K562 (cell line): ENCODE measurements around the gene SENP7.

Source experiments
- BACH1 ChIP-seq: fragments of 200-800 bp; sonication (Bioruptor generic); IDR thresholded peaks from 2 replicates; pipeline ENCODE4 v1.6.1; 2016; ENCODE audit warnings: missing genetic modification characterization, missing compliant biosample characterization
- CTCF ChIP-seq, 3 experiments: IDR thresholded peaks in 2 of 3; conservative IDR thresholded peaks in 1 of 3; 2 replicates each; pipeline ENCODE4 v1.5.1; 2011 to 2012; ENCODE audit warnings: low read length in 3 of 3, mild to moderate bottlenecking in 3 of 3, control low read depth in 2 of 3, improper control_type of control experiment in 1 of 3, inconsistent platforms in 1 of 3, low read depth in 1 of 3, mixed read lengths in 1 of 3, moderate library complexity in 1 of 3; ENCODE audit not compliant: insufficient read depth in 2 of 3
- EP300 ChIP-seq: IDR thresholded peaks from 2 replicates; pipeline ENCODE4 v1.6.1; 2012; ENCODE audit warnings: low read length, improper control_type of control experiment
- EZH2 ChIP-seq: IDR thresholded peaks from 2 replicates; pipeline ENCODE4 v1.6.1; 2012; ENCODE audit warnings: low read depth, mild to moderate bottlenecking, inconsistent platforms, low read length, borderline replicate concordance
- FOXK1 ChIP-seq: sonication (generic); formaldehyde crosslinking; IDR thresholded peaks from 2 replicates; pipeline ENCODE4 v1.8.0; 2022; ENCODE audit warnings: missing genetic modification reagents, mild to moderate bottlenecking, borderline replicate concordance
- SETDB1 ChIP-seq: IDR thresholded peaks from one replicate; pipeline ENCODE4 v1.6.1; 2012; ENCODE audit warnings: low read length, control low read depth, inconsistent platforms
- ZBTB1 ChIP-seq: sonication (generic); formaldehyde crosslinking; IDR thresholded peaks from 2 replicates; pipeline ENCODE4 v1.8.1; 2023; ENCODE audit warnings: missing genetic modification reagents, low read depth, mild to moderate bottlenecking, borderline replicate concordance
- ZNF764 ChIP-seq: fragments of 250-450 bp; sonication (Bioruptor Pico); IDR thresholded peaks from 2 replicates; pipeline ENCODE4 v1.4.0; 2020; ENCODE audit warnings: low read depth, mild to moderate bottlenecking, moderate library complexity
- TF ChIP-seq, protein P1 (sequence below), 2 experiments: fragments of 450-650 bp in 1 of 2; sonication (generic) in 1 of 2; formaldehyde crosslinking; conservative IDR thresholded peaks; 2 replicates each; pipeline versions ENCODE4 v1.4.0 to v1.8.1; 2020 to 2022; ENCODE audit warnings: mild to moderate bottlenecking in 1 of 2, missing genetic modification reagents in 1 of 2
- TF ChIP-seq, protein P2 (sequence below): fragments of 200-800 bp; sonication (Bioruptor generic); IDR thresholded peaks from 2 replicates; pipeline ENCODE4 v1.6.1; 2016; ENCODE audit warnings: missing genetic modification characterization, missing compliant biosample characterization

- TF ChIP-seq EZH2 = no peak
- no peak for TF ChIP-seq ZNF764
- no peak for TF ChIP-seq ZBTB1 (CRISPR knock-in tag)
- no peak for TF ChIP-seq FOXK1 (CRISPR knock-in tag)
- TF ChIP-seq CTCF (IDR thresholded peaks at IDR 0.05 in 2 of 3, conservative IDR thresholded peaks at IDR 0.05 in 1 of 3; ENCODE audit: insufficient read depth in 2 of 3, low read depth in 1 of 3, low read length in 3 of 3) = no peak
- peak; percentile 73; the same call in 1 of the 2 replicates for TF ChIP-seq BACH1
- TF ChIP-seq EP300 = peak; percentile 97
- TF ChIP-seq, protein P1, sequence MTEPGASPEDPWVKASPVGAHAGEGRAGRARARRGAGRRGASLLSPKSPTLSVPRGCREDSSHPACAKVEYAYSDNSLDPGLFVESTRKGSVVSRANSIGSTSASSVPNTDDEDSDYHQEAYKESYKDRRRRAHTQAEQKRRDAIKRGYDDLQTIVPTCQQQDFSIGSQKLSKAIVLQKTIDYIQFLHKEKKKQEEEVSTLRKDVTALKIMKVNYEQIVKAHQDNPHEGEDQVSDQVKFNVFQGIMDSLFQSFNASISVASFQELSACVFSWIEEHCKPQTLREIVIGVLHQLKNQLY (CRISPR knock-in tag; conservative IDR thresholded peaks at IDR 0.05) = no peak
- TF ChIP-seq, protein P2, sequence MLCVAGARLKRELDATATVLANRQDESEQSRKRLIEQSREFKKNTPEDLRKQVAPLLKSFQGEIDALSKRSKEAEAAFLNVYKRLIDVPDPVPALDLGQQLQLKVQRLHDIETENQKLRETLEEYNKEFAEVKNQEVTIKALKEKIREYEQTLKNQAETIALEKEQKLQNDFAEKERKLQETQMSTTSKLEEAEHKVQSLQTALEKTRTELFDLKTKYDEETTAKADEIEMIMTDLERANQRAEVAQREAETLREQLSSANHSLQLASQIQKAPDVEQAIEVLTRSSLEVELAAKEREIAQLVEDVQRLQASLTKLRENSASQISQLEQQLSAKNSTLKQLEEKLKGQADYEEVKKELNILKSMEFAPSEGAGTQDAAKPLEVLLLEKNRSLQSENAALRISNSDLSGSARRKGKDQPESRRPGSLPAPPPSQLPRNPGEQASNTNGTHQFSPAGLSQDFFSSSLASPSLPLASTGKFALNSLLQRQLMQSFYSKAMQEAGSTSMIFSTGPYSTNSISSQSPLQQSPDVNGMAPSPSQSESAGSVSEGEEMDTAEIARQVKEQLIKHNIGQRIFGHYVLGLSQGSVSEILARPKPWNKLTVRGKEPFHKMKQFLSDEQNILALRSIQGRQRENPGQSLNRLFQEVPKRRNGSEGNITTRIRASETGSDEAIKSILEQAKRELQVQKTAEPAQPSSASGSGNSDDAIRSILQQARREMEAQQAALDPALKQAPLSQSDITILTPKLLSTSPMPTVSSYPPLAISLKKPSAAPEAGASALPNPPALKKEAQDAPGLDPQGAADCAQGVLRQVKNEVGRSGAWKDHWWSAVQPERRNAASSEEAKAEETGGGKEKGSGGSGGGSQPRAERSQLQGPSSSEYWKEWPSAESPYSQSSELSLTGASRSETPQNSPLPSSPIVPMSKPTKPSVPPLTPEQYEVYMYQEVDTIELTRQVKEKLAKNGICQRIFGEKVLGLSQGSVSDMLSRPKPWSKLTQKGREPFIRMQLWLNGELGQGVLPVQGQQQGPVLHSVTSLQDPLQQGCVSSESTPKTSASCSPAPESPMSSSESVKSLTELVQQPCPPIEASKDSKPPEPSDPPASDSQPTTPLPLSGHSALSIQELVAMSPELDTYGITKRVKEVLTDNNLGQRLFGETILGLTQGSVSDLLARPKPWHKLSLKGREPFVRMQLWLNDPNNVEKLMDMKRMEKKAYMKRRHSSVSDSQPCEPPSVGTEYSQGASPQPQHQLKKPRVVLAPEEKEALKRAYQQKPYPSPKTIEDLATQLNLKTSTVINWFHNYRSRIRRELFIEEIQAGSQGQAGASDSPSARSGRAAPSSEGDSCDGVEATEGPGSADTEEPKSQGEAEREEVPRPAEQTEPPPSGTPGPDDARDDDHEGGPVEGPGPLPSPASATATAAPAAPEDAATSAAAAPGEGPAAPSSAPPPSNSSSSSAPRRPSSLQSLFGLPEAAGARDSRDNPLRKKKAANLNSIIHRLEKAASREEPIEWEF (CRISPR knock-in tag) = peak; percentile 64; the same call in 1 of the 2 replicates
- TF ChIP-seq SETDB1 = no peak
Observed at GRCh38 chr3:101529816-101530685, 17.0 kb upstream of the SENP7 start.
